Activated T-helper 2 cell treated with anti-CD3 and anti-CD28 coated beads, Interferon-gamma antibody, Interleukin-2, Interleukin-4, amounts not matched to agents 10 μg/mL and 5 μg/mL and 100 μg/mL, durations not matched to agents 14 hours and 24 hours and 36 hours (primary cell): ENCODE results near the gene CHST15. TPM values are rescaled to one million over a fixed set of nuclear protein-coding genes. Genes with fewer than 3 reads are reported as not detected.

Experiments used
- DNase-seq: peaks from one replicate; pipeline ENCODE4 v3.0.0; 2021; ENCODE audit warnings: low spot score
- H3K27ac Mint-ChIP-seq: one replicate; pipeline ENCODE4 v1.8.0; 2021; ENCODE audit warnings: mixed read lengths
- H3K27me3 Mint-ChIP-seq: one replicate; pipeline ENCODE4 v1.8.0; 2021; ENCODE audit warnings: low read depth, mixed read lengths
- H3K36me3 Mint-ChIP-seq: one replicate; pipeline ENCODE4 v1.8.0; 2021; ENCODE audit warnings: low read depth, mixed read lengths
- H3K4me1 Mint-ChIP-seq: one replicate; pipeline ENCODE4 v1.8.0; 2021; ENCODE audit warnings: low read depth, mixed read lengths
- H3K4me3 Mint-ChIP-seq: one replicate; pipeline ENCODE4 v1.8.0; 2021; ENCODE audit warnings: low read depth, mild to moderate bottlenecking, moderate library complexity, mixed read lengths
- H3K9me3 Mint-ChIP-seq: one replicate; pipeline ENCODE4 v1.8.0; 2021; ENCODE audit warnings: mixed read lengths
- intact Hi-C: fragments of 100-400 bp; cut with micrococcal nuclease; formaldehyde crosslinking; loops from one replicate; pipeline ENCODE4 v1.15.1; 2023
- total RNA-seq: library from RNA; stranded (reverse); gene quantifications from 2 replicates; pipeline ENCODE4 v1.2.3, GENCODE V29; 2022

Gene CHST15
- total RNA-seq, 1 donor from 2014 or later: not detected

- Mint-ChIP-seq H3K27me3 (no peaks in the 10 kb centered on the region), H3K9me3 (no peaks in the 10 kb centered on the region), H3K4me3 (no peak overlapping the region), H3K27ac (no peak overlapping the region), H3K36me3 (no peaks in the 10 kb centered on the region), H3K4me1 (no peaks in the 10 kb centered on the region)
- intact Hi-C loops: no loop called here
- DNase-seq: no peak
These were observed 35.4 kb upstream of the CHST15 start for GRCh38 chr10:124128811-124129145.

GRCh38 chr10:124127965-124128810 is 34.8 kb upstream of the CHST15 start:
- H3K4me3 Mint-ChIP-seq: no peak overlapping the region
- intact Hi-C loops: no loop called here
- H3K27me3 Mint-ChIP-seq: no peaks in the 10 kb centered on the region
- H3K36me3 Mint-ChIP-seq: no peaks in the 10 kb centered on the region
- DNase-seq: no peak
- H3K27ac Mint-ChIP-seq: no peak overlapping the region
- no peaks in the 10 kb centered on the region for H3K9me3 Mint-ChIP-seq
- no peaks in the 10 kb centered on the region for H3K4me1 Mint-ChIP-seq

- intact Hi-C loops: no loop called here
- no peak overlapping the region for H3K27ac Mint-ChIP-seq
- H3K4me1 Mint-ChIP-seq: no peaks in the 10 kb centered on the region
- H3K36me3 Mint-ChIP-seq: no peaks in the 10 kb centered on the region
- H3K4me3 Mint-ChIP-seq: no peak overlapping the region
- H3K27me3 Mint-ChIP-seq: no peaks in the 10 kb centered on the region
- DNase-seq: no peak
- no peaks in the 10 kb centered on the region for H3K9me3 Mint-ChIP-seq
These were observed 34.2 kb upstream of the CHST15 start for GRCh38 chr10:124127563-124127962.

GRCh38 chr10:124126983-124127385 is 33.6 kb upstream of the CHST15 start:
- no peaks in the 10 kb centered on the region for H3K27me3 Mint-ChIP-seq
- H3K4me1 Mint-ChIP-seq: no peaks in the 10 kb centered on the region
- H3K27ac Mint-ChIP-seq: no peak overlapping the region
- no peak for DNase-seq
- H3K36me3 Mint-ChIP-seq: no peaks in the 10 kb centered on the region
- no peaks in the 10 kb centered on the region for H3K9me3 Mint-ChIP-seq
- no peak overlapping the region for H3K4me3 Mint-ChIP-seq
- intact Hi-C loops: no loop called here

- intact Hi-C loops: no loop called here
- H3K27me3 Mint-ChIP-seq: no peaks in the 10 kb centered on the region
- H3K27ac Mint-ChIP-seq: no peak overlapping the region
- no peak for DNase-seq
- H3K9me3 Mint-ChIP-seq: no peaks in the 10 kb centered on the region
- no peak overlapping the region for H3K4me3 Mint-ChIP-seq
- H3K36me3 Mint-ChIP-seq: no peaks in the 10 kb centered on the region
- H3K4me1 Mint-ChIP-seq: no peaks in the 10 kb centered on the region
These were observed 33.0 kb upstream of the CHST15 start for GRCh38 chr10:124126145-124126982.

- no peaks in the 10 kb centered on the region for H3K36me3 Mint-ChIP-seq
- intact Hi-C loops: no loop called here
- H3K9me3 Mint-ChIP-seq: no peaks in the 10 kb centered on the region
- H3K27ac Mint-ChIP-seq: no peak overlapping the region
- H3K27me3 Mint-ChIP-seq: no peaks in the 10 kb centered on the region
- no peaks in the 10 kb centered on the region for H3K4me1 Mint-ChIP-seq
- H3K4me3 Mint-ChIP-seq: no peak overlapping the region
- DNase-seq: no peak
These were observed 32.1 kb upstream of the CHST15 start for GRCh38 chr10:124125305-124126116.

GRCh38 chr10:124124769-124125161 is 31.4 kb upstream of the CHST15 start:
- H3K36me3 Mint-ChIP-seq: no peaks in the 10 kb centered on the region

GRCh38 chr10:124124123-124124768 is 30.8 kb upstream of the CHST15 start:
- Mint-ChIP-seq H3K4me3 (no peak overlapping the region), H3K9me3 (no peaks in the 10 kb centered on the region), H3K27ac (no peak overlapping the region), H3K27me3 (no peaks in the 10 kb centered on the region), H3K36me3 (no peaks in the 10 kb centered on the region), H3K4me1 (no peaks in the 10 kb centered on the region)
- no peak for DNase-seq
- intact Hi-C loops: no loop called here

More at GRCh38 chr10:124124769-124125161, 31.4 kb upstream of the CHST15 start:
- no peaks in the 10 kb centered on the region for H3K9me3 Mint-ChIP-seq
- intact Hi-C loops: no loop called here
- H3K27me3 Mint-ChIP-seq: no peaks in the 10 kb centered on the region
- H3K27ac Mint-ChIP-seq: no peak overlapping the region
- no peak overlapping the region for H3K4me3 Mint-ChIP-seq
- H3K4me1 Mint-ChIP-seq: no peaks in the 10 kb centered on the region
- no peak for DNase-seq

GRCh38 chr10:124123156-124123555 is 29.8 kb upstream of the CHST15 start:
- no peak overlapping the region for H3K4me3 Mint-ChIP-seq
- DNase-seq: no peak
- no peaks in the 10 kb centered on the region for H3K36me3 Mint-ChIP-seq
- H3K27ac Mint-ChIP-seq: no peak overlapping the region
- no peaks in the 10 kb centered on the region for H3K4me1 Mint-ChIP-seq
- H3K9me3 Mint-ChIP-seq: no peaks in the 10 kb centered on the region
- intact Hi-C loops: no loop called here
- no peaks in the 10 kb centered on the region for H3K27me3 Mint-ChIP-seq

GRCh38 chr10:124122211-124122610 is 28.8 kb upstream of the CHST15 start:
- H3K9me3 Mint-ChIP-seq: no peaks in the 10 kb centered on the region
- intact Hi-C loops: no loop called here
- no peak overlapping the region for H3K4me3 Mint-ChIP-seq
- H3K27me3 Mint-ChIP-seq: no peaks in the 10 kb centered on the region
- no peaks in the 10 kb centered on the region for H3K4me1 Mint-ChIP-seq
- no peaks in the 10 kb centered on the region for H3K36me3 Mint-ChIP-seq
- no peak overlapping the region for H3K27ac Mint-ChIP-seq
- no peak for DNase-seq

- no peak overlapping the region for H3K4me3 Mint-ChIP-seq
- no peak overlapping the region for H3K27ac Mint-ChIP-seq
- DNase-seq: no peak
- H3K9me3 Mint-ChIP-seq: no peaks in the 10 kb centered on the region
- H3K4me1 Mint-ChIP-seq: no peaks in the 10 kb centered on the region
- intact Hi-C loops: no loop called here
- no peaks in the 10 kb centered on the region for H3K27me3 Mint-ChIP-seq
- no peaks in the 10 kb centered on the region for H3K36me3 Mint-ChIP-seq
These were observed 27.1 kb upstream of the CHST15 start for GRCh38 chr10:124120410-124121061.

GRCh38 chr10:124119946-124120345 is 26.5 kb upstream of the CHST15 start:
- Mint-ChIP-seq H3K27ac (no peak overlapping the region), H3K27me3 (no peaks in the 10 kb centered on the region), H3K9me3 (no peaks in the 10 kb centered on the region), H3K36me3 (no peaks in the 10 kb centered on the region), H3K4me3 (no peak overlapping the region), H3K4me1 (no peaks in the 10 kb centered on the region)
- intact Hi-C loops: no loop called here
- DNase-seq: no peak
